ENCODE measurements around the gene FYN.

DNA sequence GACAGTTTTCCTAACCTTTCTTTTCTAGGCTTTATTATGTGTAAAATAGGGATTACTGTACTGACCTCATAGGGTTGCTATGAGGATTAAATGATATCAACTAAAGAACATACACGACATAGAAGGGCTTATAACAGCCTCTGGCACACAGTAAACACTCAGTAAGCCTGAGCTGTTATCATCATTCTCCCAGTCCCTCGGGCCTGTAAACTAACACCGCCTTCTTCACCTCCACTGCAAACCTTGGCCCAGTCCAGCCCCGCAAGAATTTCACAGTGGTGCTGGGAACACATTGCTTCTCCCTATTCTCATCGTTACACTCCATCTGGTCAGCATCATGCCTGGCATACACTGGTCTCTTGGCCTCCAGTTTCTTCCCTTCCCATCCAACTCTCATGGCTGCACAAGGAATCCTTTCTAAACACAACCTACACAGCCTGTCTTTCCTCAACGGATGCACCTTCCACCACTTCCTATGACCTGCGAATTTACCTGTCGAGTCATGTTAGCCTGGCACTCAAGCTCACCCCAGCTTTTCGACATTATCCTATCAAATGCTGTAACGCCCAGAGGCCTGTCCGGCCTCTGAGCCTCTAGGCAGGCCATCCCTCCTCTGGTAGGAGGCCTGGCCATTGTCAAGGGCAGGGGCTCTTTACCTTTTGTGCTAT is 92.1 kb downstream of the FYN start:
- TF ChIP-seq, protein P1, sequence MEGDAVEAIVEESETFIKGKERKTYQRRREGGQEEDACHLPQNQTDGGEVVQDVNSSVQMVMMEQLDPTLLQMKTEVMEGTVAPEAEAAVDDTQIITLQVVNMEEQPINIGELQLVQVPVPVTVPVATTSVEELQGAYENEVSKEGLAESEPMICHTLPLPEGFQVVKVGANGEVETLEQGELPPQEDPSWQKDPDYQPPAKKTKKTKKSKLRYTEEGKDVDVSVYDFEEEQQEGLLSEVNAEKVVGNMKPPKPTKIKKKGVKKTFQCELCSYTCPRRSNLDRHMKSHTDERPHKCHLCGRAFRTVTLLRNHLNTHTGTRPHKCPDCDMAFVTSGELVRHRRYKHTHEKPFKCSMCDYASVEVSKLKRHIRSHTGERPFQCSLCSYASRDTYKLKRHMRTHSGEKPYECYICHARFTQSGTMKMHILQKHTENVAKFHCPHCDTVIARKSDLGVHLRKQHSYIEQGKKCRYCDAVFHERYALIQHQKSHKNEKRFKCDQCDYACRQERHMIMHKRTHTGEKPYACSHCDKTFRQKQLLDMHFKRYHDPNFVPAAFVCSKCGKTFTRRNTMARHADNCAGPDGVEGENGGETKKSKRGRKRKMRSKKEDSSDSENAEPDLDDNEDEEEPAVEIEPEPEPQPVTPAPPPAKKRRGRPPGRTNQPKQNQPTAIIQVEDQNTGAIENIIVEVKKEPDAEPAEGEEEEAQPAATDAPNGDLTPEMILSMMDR (IDR thresholded peaks at IDR 0.05 in 2 of 3, conservative IDR thresholded peaks at IDR 0.05 in 1 of 3; ENCODE audit: borderline replicate concordance in 1 of 3, insufficient read depth in 1 of 3, low read depth in 2 of 3, low read length in 2 of 3), result no peak
- no peak for TF ChIP-seq EZH2 (IDR thresholded peaks at IDR 0.05)
- TF ChIP-seq, protein P2, sequence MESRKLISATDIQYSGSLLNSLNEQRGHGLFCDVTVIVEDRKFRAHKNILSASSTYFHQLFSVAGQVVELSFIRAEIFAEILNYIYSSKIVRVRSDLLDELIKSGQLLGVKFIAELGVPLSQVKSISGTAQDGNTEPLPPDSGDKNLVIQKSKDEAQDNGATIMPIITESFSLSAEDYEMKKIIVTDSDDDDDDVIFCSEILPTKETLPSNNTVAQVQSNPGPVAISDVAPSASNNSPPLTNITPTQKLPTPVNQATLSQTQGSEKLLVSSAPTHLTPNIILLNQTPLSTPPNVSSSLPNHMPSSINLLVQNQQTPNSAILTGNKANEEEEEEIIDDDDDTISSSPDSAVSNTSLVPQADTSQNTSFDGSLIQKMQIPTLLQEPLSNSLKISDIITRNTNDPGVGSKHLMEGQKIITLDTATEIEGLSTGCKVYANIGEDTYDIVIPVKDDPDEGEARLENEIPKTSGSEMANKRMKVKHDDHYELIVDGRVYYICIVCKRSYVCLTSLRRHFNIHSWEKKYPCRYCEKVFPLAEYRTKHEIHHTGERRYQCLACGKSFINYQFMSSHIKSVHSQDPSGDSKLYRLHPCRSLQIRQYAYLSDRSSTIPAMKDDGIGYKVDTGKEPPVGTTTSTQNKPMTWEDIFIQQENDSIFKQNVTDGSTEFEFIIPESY (IDR thresholded peaks at IDR 0.05; ENCODE audit: extremely low read depth, insufficient replicate concordance, low read length), result no peak
- TF ChIP-seq SRF (IDR thresholded peaks at IDR 0.05; ENCODE audit: low read depth), result no peak
- no peak for TF ChIP-seq POLR2A (IDR thresholded peaks at IDR 0.05; ENCODE audit: borderline replicate concordance, extremely low read depth, insufficient read depth, insufficient read length)
- TF ChIP-seq YY1 (IDR thresholded peaks at IDR 0.05; ENCODE audit: extremely low read depth, insufficient replicate concordance, low read depth, low read length), result no peak
- TF ChIP-seq EZH2phosphoT487 (IDR thresholded peaks at IDR 0.05; ENCODE audit: borderline replicate concordance), result no peak
- TF ChIP-seq JUND (IDR thresholded peaks at IDR 0.05), result no peak
- TF ChIP-seq, protein P3, sequence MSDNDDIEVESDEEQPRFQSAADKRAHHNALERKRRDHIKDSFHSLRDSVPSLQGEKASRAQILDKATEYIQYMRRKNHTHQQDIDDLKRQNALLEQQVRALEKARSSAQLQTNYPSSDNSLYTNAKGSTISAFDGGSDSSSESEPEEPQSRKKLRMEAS (IDR thresholded peaks at IDR 0.05), result no peak
- TF ChIP-seq POLR2AphosphoS5 (IDR thresholded peaks at IDR 0.05; ENCODE audit: low read depth, low read length), result no peak
- TF ChIP-seq, protein P4, sequence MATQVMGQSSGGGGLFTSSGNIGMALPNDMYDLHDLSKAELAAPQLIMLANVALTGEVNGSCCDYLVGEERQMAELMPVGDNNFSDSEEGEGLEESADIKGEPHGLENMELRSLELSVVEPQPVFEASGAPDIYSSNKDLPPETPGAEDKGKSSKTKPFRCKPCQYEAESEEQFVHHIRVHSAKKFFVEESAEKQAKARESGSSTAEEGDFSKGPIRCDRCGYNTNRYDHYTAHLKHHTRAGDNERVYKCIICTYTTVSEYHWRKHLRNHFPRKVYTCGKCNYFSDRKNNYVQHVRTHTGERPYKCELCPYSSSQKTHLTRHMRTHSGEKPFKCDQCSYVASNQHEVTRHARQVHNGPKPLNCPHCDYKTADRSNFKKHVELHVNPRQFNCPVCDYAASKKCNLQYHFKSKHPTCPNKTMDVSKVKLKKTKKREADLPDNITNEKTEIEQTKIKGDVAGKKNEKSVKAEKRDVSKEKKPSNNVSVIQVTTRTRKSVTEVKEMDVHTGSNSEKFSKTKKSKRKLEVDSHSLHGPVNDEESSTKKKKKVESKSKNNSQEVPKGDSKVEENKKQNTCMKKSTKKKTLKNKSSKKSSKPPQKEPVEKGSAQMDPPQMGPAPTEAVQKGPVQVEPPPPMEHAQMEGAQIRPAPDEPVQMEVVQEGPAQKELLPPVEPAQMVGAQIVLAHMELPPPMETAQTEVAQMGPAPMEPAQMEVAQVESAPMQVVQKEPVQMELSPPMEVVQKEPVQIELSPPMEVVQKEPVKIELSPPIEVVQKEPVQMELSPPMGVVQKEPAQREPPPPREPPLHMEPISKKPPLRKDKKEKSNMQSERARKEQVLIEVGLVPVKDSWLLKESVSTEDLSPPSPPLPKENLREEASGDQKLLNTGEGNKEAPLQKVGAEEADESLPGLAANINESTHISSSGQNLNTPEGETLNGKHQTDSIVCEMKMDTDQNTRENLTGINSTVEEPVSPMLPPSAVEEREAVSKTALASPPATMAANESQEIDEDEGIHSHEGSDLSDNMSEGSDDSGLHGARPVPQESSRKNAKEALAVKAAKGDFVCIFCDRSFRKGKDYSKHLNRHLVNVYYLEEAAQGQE (IDR thresholded peaks at IDR 0.05; ENCODE audit: low read depth), result no peak
